ENCODE measurements around the gene DHCR24. TPM values are rescaled to one million over a fixed set of nuclear protein-coding genes. Genes with fewer than 3 reads are reported as not detected.

DHCR24 gene
- total and polyA plus RNA-seq, 2 of the 13 experiments (the other 11 are each of a cell fraction or from before 2014, with no cell fraction given) = 374 to 448 TPM

DNA sequence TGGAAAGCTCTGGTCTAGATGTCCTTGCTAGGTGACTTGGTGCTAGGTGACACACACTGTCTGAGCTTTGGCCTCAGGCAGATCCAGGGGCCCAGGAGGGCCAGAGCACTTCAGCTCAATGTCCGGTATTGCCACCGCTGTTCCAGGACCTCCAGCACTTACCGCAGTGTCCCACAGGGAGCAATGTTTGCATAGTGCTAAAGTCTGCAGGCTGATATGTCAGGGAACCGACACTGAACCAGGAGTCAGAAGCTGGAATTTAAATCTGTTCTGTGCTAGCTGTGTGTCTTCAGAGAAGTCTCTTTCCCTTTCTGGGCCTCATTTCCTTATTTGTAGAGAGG is 19.3 kb downstream of the DHCR24 start (continued):
- TF ChIP-seq LCORL (IDR thresholded peaks at IDR 0.05) (no peak), LCORL (CRISPR knock-in tag; IDR thresholded peaks at IDR 0.05) (peak; percentile 94)

DNA sequence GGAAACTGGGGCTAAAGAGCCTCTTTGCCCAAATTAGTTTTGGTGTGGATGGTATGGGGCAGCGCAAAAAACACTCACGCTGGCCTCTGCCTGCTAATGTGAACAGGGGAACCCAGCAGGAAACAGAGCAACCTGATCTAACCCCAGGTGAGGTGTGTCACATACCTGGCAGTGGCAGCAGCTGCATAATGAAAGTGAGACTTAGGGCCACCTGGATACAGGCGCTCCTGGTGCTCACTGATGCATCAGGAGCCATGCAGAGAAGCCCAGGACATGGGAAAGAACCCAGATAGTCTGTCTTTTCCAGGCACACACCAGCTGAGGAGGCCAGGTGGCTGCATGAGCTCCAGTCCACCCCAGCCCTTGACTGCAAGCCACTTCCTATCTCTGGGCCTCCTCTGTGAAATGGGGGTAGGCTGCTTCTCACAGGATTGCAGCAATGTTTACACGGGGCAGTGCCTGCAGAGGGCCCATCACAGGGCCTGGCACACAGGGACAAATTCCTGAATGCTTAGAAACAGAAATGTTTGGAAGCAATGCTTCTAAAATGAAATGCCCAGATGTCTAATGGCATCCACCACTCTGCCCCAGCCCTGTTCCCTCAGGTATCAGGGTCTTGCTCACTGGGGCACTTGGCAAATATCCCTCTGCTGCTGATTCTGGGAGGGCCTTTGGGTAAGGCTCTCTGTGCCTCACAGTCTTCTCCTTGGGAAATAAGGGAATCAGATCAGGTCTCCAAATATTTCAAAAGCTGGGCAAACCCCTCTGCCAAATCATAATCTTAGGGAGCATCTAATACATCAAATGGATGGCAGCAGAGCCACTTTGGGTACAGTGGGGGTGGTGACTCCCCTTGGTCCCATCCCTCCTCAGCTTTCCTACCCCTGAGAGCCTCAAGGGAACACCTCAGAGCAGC is 19.9 kb downstream of the DHCR24 start:
- DNase-seq (ENCODE audit: low spot score) = peak; percentile 49
- peak; percentile 11 for ATAC-seq
- TF ChIP-seq, protein P1, sequence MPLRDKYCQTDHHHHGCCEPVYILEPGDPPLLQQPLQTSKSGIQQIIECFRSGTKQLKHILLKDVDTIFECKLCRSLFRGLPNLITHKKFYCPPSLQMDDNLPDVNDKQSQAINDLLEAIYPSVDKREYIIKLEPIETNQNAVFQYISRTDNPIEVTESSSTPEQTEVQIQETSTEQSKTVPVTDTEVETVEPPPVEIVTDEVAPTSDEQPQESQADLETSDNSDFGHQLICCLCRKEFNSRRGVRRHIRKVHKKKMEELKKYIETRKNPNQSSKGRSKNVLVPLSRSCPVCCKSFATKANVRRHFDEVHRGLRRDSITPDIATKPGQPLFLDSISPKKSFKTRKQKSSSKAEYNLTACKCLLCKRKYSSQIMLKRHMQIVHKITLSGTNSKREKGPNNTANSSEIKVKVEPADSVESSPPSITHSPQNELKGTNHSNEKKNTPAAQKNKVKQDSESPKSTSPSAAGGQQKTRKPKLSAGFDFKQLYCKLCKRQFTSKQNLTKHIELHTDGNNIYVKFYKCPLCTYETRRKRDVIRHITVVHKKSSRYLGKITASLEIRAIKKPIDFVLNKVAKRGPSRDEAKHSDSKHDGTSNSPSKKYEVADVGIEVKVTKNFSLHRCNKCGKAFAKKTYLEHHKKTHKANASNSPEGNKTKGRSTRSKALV (CRISPR knock-in tag; IDR thresholded peaks at IDR 0.05) = no peak
- TF ChIP-seq TOPORS (CRISPR knock-in tag; IDR thresholded peaks at IDR 0.05) (peak; percentile 65; the same call in 1 of the 2 replicates), HNF4A (CRISPR knock-in tag; IDR thresholded peaks at IDR 0.05) (peak; percentile 38; the same call in 1 of the 2 replicates), ONECUT2 (CRISPR knock-in tag; IDR thresholded peaks at IDR 0.05) (no peak), DMAP1 (CRISPR knock-in tag; IDR thresholded peaks at IDR 0.05) (no peak), ZNF761 (CRISPR knock-in tag; conservative IDR thresholded peaks at IDR 0.05) (0 out of 2 replicates have a peak, but pooled peaks have one; percentile 80), ZNF292 (CRISPR knock-in tag; IDR thresholded peaks at IDR 0.05; ENCODE audit: borderline replicate concordance, low read depth) (no peak), MED13 (CRISPR knock-in tag; IDR thresholded peaks at IDR 0.05) (peak; percentile 35; the same call in 1 of the 2 replicates), KDM1A (CRISPR knock-in tag; IDR thresholded peaks at IDR 0.05) (peak; percentile 81; the same call in 1 of the 2 replicates), RFXAP (CRISPR knock-in tag; IDR thresholded peaks at IDR 0.05; ENCODE audit: borderline replicate concordance) (0 out of 2 replicates have a peak, but pooled peaks have one; percentile 17), NRL (CRISPR knock-in tag; IDR thresholded peaks at IDR 0.05; ENCODE audit: borderline replicate concordance) (0 out of 2 replicates have a peak, but pooled peaks have one; percentile 35)
- TF ChIP-seq, protein P2, sequence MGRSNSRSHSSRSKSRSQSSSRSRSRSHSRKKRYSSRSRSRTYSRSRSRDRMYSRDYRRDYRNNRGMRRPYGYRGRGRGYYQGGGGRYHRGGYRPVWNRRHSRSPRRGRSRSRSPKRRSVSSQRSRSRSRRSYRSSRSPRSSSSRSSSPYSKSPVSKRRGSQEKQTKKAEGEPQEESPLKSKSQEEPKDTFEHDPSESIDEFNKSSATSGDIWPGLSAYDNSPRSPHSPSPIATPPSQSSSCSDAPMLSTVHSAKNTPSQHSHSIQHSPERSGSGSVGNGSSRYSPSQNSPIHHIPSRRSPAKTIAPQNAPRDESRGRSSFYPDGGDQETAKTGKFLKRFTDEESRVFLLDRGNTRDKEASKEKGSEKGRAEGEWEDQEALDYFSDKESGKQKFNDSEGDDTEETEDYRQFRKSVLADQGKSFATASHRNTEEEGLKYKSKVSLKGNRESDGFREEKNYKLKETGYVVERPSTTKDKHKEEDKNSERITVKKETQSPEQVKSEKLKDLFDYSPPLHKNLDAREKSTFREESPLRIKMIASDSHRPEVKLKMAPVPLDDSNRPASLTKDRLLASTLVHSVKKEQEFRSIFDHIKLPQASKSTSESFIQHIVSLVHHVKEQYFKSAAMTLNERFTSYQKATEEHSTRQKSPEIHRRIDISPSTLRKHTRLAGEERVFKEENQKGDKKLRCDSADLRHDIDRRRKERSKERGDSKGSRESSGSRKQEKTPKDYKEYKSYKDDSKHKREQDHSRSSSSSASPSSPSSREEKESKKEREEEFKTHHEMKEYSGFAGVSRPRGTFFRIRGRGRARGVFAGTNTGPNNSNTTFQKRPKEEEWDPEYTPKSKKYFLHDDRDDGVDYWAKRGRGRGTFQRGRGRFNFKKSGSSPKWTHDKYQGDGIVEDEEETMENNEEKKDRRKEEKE (IDR thresholded peaks at IDR 0.05) = no peak
- TF ChIP-seq, protein P3, sequence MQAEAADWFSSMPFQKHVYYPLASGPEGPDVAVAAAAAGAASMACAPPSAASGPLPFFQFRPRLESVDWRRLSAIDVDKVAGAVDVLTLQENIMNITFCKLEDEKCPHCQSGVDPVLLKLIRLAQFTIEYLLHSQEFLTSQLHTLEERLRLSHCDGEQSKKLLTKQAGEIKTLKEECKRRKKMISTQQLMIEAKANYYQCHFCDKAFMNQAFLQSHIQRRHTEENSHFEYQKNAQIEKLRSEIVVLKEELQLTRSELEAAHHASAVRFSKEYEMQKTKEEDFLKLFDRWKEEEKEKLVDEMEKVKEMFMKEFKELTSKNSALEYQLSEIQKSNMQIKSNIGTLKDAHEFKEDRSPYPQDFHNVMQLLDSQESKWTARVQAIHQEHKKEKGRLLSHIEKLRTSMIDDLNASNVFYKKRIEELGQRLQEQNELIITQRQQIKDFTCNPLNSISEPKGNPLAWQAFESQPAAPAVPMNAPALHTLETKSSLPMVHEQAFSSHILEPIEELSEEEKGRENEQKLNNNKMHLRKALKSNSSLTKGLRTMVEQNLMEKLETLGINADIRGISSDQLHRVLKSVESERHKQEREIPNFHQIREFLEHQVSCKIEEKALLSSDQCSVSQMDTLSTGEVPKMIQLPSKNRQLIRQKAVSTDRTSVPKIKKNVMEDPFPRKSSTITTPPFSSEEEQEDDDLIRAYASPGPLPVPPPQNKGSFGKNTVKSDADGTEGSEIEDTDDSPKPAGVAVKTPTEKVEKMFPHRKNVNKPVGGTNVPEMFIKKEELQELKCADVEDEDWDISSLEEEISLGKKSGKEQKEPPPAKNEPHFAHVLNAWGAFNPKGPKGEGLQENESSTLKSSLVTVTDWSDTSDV (CRISPR knock-in tag; IDR thresholded peaks at IDR 0.05) = no peak

More for the DNA sequence above, 19.9 kb downstream of the DHCR24 start:
- H3K27ac ChIP-seq (ENCODE audit: extremely low read length, insufficient read depth, low read length) = peak overlapping the region; percentile 90
- H3K4me1 ChIP-seq (ENCODE audit: insufficient read depth, low read length) = peaks cover 100% of the 10 kb centered on the region
- peak overlapping the region in 1 of 3 experiments; percentile 25; a peak in 1 of 6 replicates for H3K4me3 ChIP-seq (replicated peaks in 1 of 3; ENCODE audit: insufficient read depth in 1 of 3, low read depth in 2 of 3, low read length in 3 of 3)
- no peak overlapping the region for H2AFZ ChIP-seq (ENCODE audit: low read length)
- peaks cover 54% of the 10 kb centered on the region for H3K79me2 ChIP-seq (ENCODE audit: insufficient read depth, low read length)
- peak overlapping the region; percentile 66 for H3K4me2 ChIP-seq (ENCODE audit: low read depth, low read length)
- peak overlapping the region; percentile 61 for H3K9ac ChIP-seq (ENCODE audit: insufficient read depth, low read depth, low read length)
- no peaks in the 10 kb centered on the region; the same call in none of the 2 replicates for H4K20me1 ChIP-seq (ENCODE audit: insufficient read depth, low read length)
- FAIRE-seq = no peak
- in situ Hi-C loops (cut with HindIII; ENCODE audit: extremely low pct_ligation_motif_present, low pct_unique_long_range_greater_than_20kb) (no loop called here), intact Hi-C loops (cut with micrococcal nuclease; ENCODE audit: unreplicated experiment) (loop anchor here (5.0 kb wide), 1 partner anchor 155 kb away; no protein-coding TSS in a partner anchor)
- no peaks in the 10 kb centered on the region for H3K27me3 ChIP-seq (ENCODE audit: control insufficient read depth in 1 of 2, insufficient read depth in 2 of 2, low read length in 2 of 2)
- POLR2A ChIA-PET = interaction anchor here (0.6 to 6.4 kb wide), 8 partner anchors 10 to 347 kb away, joined by 3 to 364 read pairs (median 5); partner anchors contain the start of gene DHCR24
- 63% methylated on average over 3 of the region's 4 CpGs for WGBS (ENCODE audit: low lambda C conversion rate)
- CTCF ChIA-PET (ENCODE audit: low intra/inter-chr PET ratio, low total read pairs) = interaction anchor here (1.6 kb wide), 1 partner anchor 16 kb away, joined by 3 read pairs; no protein-coding TSS in a partner anchor
- BruUV-seq (replicated peaks) = no TSS peak
- H3K9me3 ChIP-seq (ENCODE audit: low read length) = no peaks in the 10 kb centered on the region
- H3K36me3 ChIP-seq (replicated peaks in 1 of 2; ENCODE audit: control insufficient read depth in 1 of 2, insufficient read depth in 2 of 2, low read length in 2 of 2) = peaks cover 26 to 63% of the 10 kb centered on the region in 2 experiments

Measured in HepG2 (cell line).